ENCODE measurements around the gene WDR91. TPM values are rescaled to one million over a fixed set of nuclear protein-coding genes. Genes with fewer than 3 reads are reported as not detected.

WDR91 gene
- total RNA-seq, 1 donor from 2014 or later = 5.5 TPM

DNA sequence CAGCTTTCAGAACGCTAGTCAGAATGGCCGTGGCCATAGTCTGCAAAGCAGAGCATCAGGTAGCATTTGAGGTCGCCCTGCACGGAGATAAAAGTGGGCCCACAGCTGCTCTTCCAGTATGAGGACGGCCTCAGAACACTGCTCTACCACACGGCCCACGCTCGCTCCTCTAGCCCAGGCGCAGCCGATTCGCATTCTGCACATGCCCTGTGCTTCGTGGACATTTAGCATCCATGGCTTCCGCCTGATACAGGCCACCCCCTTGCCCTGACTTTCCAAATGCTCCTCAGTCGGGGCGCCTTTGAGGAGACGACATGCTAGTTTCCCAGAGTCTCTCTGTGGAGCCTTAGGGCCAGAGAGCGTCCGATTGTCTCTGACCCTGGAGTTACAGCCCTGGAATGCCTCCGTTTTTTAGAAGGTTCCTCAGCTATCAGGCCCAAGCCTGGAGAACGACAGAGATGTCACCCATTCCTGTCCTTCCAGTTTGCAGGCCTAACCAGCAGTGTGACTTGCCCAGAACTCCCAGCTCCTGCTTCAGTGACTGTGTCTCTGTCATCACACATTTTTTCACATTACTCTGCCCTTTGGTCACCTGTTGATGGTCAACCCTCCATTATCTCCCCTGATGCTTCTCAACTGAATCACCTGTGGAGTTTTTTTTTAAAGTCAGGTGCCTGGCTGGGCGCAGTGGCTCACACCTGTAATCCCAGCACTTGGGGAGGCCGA, 36.6 kb upstream of the WDR91 start:
- Mint-ChIP-seq H3K4me3 (ENCODE audit: unreplicated experiment) (no peak overlapping the region), H3K27me3 (ENCODE audit: low read depth, unreplicated experiment) (peaks cover 1% of the 10 kb centered on the region), H3K4me1 (ENCODE audit: low read depth, unreplicated experiment) (peaks cover 6% of the 10 kb centered on the region), H3K27ac (ENCODE audit: unreplicated experiment) (no peak overlapping the region), H3K36me3 (ENCODE audit: low read depth, unreplicated experiment) (no peaks in the 10 kb centered on the region), H3K9me3 (ENCODE audit: unreplicated experiment) (no peaks in the 10 kb centered on the region)
- H3K4me1 ChIP-seq (ENCODE audit: insufficient read depth, low read length) = no peaks in the 10 kb centered on the region
- no peak overlapping the region for H2AFZ ChIP-seq (ENCODE audit: low read depth, low read length)
- H4K20me1 ChIP-seq (ENCODE audit: insufficient read depth, low read length) = no peaks in the 10 kb centered on the region
- DNase-seq (ENCODE audit: low read depth) = no peak
- H3K4me3 ChIP-seq (ENCODE audit: insufficient read depth, low read depth, low read length) = no peak overlapping the region
- FAIRE-seq = no peak
- H3K27me3 ChIP-seq (ENCODE audit: insufficient read depth, low read length) = peaks cover 2% of the 10 kb centered on the region
- no peak overlapping the region for H3K27ac ChIP-seq (ENCODE audit: low read depth, low read length)
- H3K79me2 ChIP-seq (ENCODE audit: insufficient read depth, low read length) = no peaks in the 10 kb centered on the region
- H3K9me3 ChIP-seq (ENCODE audit: insufficient read depth, low read depth, low read length) = no peaks in the 10 kb centered on the region
- H3K36me3 ChIP-seq (ENCODE audit: insufficient read depth, low read length) = no peaks in the 10 kb centered on the region
- TF ChIP-seq, protein P1, sequence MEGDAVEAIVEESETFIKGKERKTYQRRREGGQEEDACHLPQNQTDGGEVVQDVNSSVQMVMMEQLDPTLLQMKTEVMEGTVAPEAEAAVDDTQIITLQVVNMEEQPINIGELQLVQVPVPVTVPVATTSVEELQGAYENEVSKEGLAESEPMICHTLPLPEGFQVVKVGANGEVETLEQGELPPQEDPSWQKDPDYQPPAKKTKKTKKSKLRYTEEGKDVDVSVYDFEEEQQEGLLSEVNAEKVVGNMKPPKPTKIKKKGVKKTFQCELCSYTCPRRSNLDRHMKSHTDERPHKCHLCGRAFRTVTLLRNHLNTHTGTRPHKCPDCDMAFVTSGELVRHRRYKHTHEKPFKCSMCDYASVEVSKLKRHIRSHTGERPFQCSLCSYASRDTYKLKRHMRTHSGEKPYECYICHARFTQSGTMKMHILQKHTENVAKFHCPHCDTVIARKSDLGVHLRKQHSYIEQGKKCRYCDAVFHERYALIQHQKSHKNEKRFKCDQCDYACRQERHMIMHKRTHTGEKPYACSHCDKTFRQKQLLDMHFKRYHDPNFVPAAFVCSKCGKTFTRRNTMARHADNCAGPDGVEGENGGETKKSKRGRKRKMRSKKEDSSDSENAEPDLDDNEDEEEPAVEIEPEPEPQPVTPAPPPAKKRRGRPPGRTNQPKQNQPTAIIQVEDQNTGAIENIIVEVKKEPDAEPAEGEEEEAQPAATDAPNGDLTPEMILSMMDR (IDR thresholded peaks at IDR 0.05; ENCODE audit: insufficient read depth, low read depth, low read length) = no peak
- TF ChIP-seq EZH2 (IDR thresholded peaks at IDR 0.05; ENCODE audit: insufficient read depth, low read length) = no peak
- H3K4me2 ChIP-seq (ENCODE audit: low read length) = no peak overlapping the region
- H3K9ac ChIP-seq (ENCODE audit: low read length) = no peak overlapping the region

DNA sequence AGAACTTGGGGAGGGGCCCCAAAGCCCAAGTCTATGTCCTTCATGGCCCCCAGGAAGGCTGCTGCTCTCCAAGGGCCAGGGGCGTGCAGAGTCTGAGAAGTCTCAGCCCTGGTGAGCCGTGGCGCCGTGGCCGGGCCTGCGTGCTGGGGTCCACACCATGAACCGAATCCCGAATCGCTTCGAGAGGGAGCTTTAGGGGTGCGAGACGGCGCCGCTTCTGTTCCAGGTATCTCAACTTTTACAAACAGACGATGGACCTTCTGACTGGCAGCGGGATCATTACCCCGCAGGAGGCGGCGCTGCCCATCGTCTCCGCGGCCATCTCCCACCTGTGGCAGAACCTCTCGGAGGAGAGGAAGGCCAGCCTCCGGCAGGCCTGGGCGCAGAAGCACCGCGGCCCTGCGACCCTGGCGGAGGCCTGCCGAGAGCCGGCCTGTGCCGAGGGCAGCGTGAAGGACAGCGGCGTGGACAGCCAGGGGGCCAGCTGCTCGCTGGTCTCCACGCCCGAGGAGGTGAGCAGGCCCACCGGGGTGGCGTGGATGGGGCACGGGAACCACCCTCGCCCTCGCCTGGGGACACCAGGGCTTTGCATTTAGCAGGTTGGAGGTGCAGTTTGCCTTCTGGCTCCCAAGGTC, 35.0 kb upstream of the WDR91 start:
- H2AFZ ChIP-seq (ENCODE audit: low read depth, low read length) = no peak overlapping the region
- no peak for FAIRE-seq
- TF ChIP-seq EZH2 (IDR thresholded peaks at IDR 0.05; ENCODE audit: insufficient read depth, low read length) = no peak
- TF ChIP-seq, protein P1 (IDR thresholded peaks at IDR 0.05; ENCODE audit: insufficient read depth, low read depth, low read length) = no peak

More for the DNA sequence above, 35.0 kb upstream of the WDR91 start:
- Mint-ChIP-seq H3K9me3 (ENCODE audit: unreplicated experiment) (no peaks in the 10 kb centered on the region), H3K4me1 (ENCODE audit: low read depth, unreplicated experiment) (no peaks in the 10 kb centered on the region), H3K36me3 (ENCODE audit: low read depth, unreplicated experiment) (no peaks in the 10 kb centered on the region), H3K4me3 (ENCODE audit: unreplicated experiment) (no peak overlapping the region), H3K27me3 (ENCODE audit: low read depth, unreplicated experiment) (peaks cover 5% of the 10 kb centered on the region), H3K27ac (ENCODE audit: unreplicated experiment) (no peak overlapping the region)
- H3K9ac ChIP-seq (ENCODE audit: low read length) = no peak overlapping the region
- no peaks in the 10 kb centered on the region for H3K4me1 ChIP-seq (ENCODE audit: insufficient read depth, low read length)
- H3K9me3 ChIP-seq (ENCODE audit: insufficient read depth, low read depth, low read length) = no peaks in the 10 kb centered on the region
- peaks cover 5% of the 10 kb centered on the region for H3K27me3 ChIP-seq (ENCODE audit: insufficient read depth, low read length)
- H4K20me1 ChIP-seq (ENCODE audit: insufficient read depth, low read length) = no peaks in the 10 kb centered on the region
- H3K79me2 ChIP-seq (ENCODE audit: insufficient read depth, low read length) = no peaks in the 10 kb centered on the region
- H3K36me3 ChIP-seq (ENCODE audit: insufficient read depth, low read length) = no peaks in the 10 kb centered on the region
- no peak overlapping the region for H3K27ac ChIP-seq (ENCODE audit: low read depth, low read length)
- no peak overlapping the region for H3K4me3 ChIP-seq (ENCODE audit: insufficient read depth, low read depth, low read length)
- DNase-seq (ENCODE audit: low read depth) = no peak
- H3K4me2 ChIP-seq (ENCODE audit: low read length) = no peak overlapping the region

Measured in astrocyte (in vitro differentiated cells and primary cell).